K562 (cell line): Measurements from ENCODE around the gene ZNF30. TPM values are rescaled to one million over a fixed set of nuclear protein-coding genes. Genes with fewer than 3 reads are reported as not detected.

Experiments
- ATAC-seq: fragments of 200-7000 bp; cut with Tn5 transposase; 3 replicates; pipeline ENCODE4 v1.9.1; 2020; ENCODE audit warnings: moderate library complexity
- BruUV-seq: library from RNA; stranded (reverse); fragments of 400-500 nt; replicated peaks from 2 replicates; lab custom pipeline; 2021; lab: Mats Ljungman, UMichigan
- CTCF ChIA-PET: fragments of 300-600 bp; formaldehyde crosslinking; extraction: SDS; loops from one replicate; lab custom pipeline; 2021; ENCODE audit warnings: low intra/inter-chr PET ratio; lab: Yijun Ruan, JAX
- POLR2A ChIA-PET: fragments of 300-600, 350-650 bp; sonication (Branson Sonifier 250); formaldehyde crosslinking; extraction: SDS; loops from one replicate; lab custom pipeline; 2021; ENCODE audit warnings: antibody characterized with exemption, inconsistent platforms; lab: Yijun Ruan, JAX
- DNase-seq, 4 experiments: peaks; one replicate each; pipeline versions ENCODE4 v3.0.0 to v3.0.0-alpha.2; 2011 to 2018; ENCODE audit warnings: low spot score in 3 of 4, mixed read lengths in 3 of 4; ENCODE audit errors: extremely low read depth in 1 of 4
- FAIRE-seq: peaks from 2 replicates; lab custom pipeline; 2011; peaks lifted over from hg19 to GRCh38; lab: Jason Lieb, UNC
- H2AFZ ChIP-seq: 2 replicates; pipeline ENCODE4 v1.6.0; 2011; ENCODE audit warnings: low read depth, low read length, control low read depth, inconsistent platforms
- H3K27ac ChIP-seq: fragments of 200-600 bp; 3 replicates; pipeline ENCODE4 v1.8.0; 2011; ENCODE audit warnings: low read depth, mild to moderate bottlenecking, control low read depth, inconsistent platforms, low read length, moderate library complexity, mixed read lengths; ENCODE audit errors: extremely low read depth
- H3K27me3 ChIP-seq, 2 experiments: fragments of 300-600 bp in 1 of 2; 2 replicates in 1 of 2; 3 replicates in 1 of 2; pipeline versions ENCODE4 v1.6.0 to v1.8.0; 2011; ENCODE audit warnings: inconsistent platforms in 2 of 2, low read length in 2 of 2, mild to moderate bottlenecking in 1 of 2, mixed read lengths in 1 of 2, moderate library complexity in 1 of 2; ENCODE audit not compliant: control insufficient read depth in 2 of 2, insufficient read depth in 2 of 2
- H3K36me3 ChIP-seq: fragments of 300-600 bp; 3 replicates; pipeline ENCODE4 v1.8.0; 2011; ENCODE audit warnings: mild to moderate bottlenecking, low read length, inconsistent platforms; ENCODE audit not compliant: control insufficient read depth, insufficient read depth
- H3K4me1 ChIP-seq, 2 experiments: fragments of 200-600 bp in 1 of 2; replicated peaks in 1 of 2; 2 replicates in 1 of 2; 3 replicates in 1 of 2; pipeline versions ENCODE4 v1.5.1 to v1.8.0; 2011; ENCODE audit warnings: inconsistent platforms in 2 of 2, low read length in 2 of 2, mild to moderate bottlenecking in 1 of 2, mixed read lengths in 1 of 2, moderate library complexity in 1 of 2; ENCODE audit not compliant: control insufficient read depth in 2 of 2, insufficient read depth in 2 of 2
- H3K4me2 ChIP-seq: 2 replicates; pipeline ENCODE4 v1.6.1; 2011; ENCODE audit warnings: low read length, control low read depth, inconsistent platforms, mixed read lengths; ENCODE audit not compliant: insufficient read depth
- H3K4me3 ChIP-seq: fragments of 200-600 bp; sonication (generic), shearing (Covaris generic); 2 replicates; pipeline ENCODE4 v1.5.1; 2016; ENCODE audit warnings: control low read depth, inconsistent platforms
- H3K79me2 ChIP-seq: fragments of 200-600 bp; 3 replicates; pipeline ENCODE4 v1.8.0; 2011; ENCODE audit warnings: low read length, inconsistent platforms; ENCODE audit not compliant: control insufficient read depth, insufficient read depth
- H3K9ac ChIP-seq, 2 experiments: 2 replicates each; pipeline versions ENCODE4 v1.6.0 to v1.6.1; 2011; ENCODE audit warnings: low read depth in 2 of 2, low read length in 2 of 2, control low read depth in 1 of 2, inconsistent platforms in 1 of 2, mild to moderate bottlenecking in 1 of 2, mixed read lengths in 1 of 2; ENCODE audit not compliant: insufficient read depth in 1 of 2
- H3K9me1 ChIP-seq: one replicate; pipeline ENCODE4 v1.6.0; 2011; ENCODE audit warnings: inconsistent platforms, mild to moderate bottlenecking, low read length, moderate library complexity; ENCODE audit not compliant: control insufficient read depth, insufficient read depth
- H3K9me3 ChIP-seq: replicated peaks from 2 replicates; pipeline ENCODE4 v1.5.1; 2011; ENCODE audit warnings: low read depth, low read length, inconsistent platforms; ENCODE audit not compliant: control insufficient read depth, insufficient read depth
- H4K20me1 ChIP-seq: replicated peaks from 2 replicates; pipeline ENCODE4 v1.6.1; 2011; ENCODE audit warnings: low read length, inconsistent platforms, mixed read lengths; ENCODE audit not compliant: control insufficient read depth, insufficient read depth
- CREB3 ChIP-seq: fragments of 450-650 bp; conservative IDR thresholded peaks from 2 replicates; pipeline ENCODE4 v1.6.1; 2016; ENCODE audit warnings: missing genetic modification characterization, low read depth, mild to moderate bottlenecking, missing compliant biosample characterization, moderate library complexity
- E2F5 ChIP-seq: sonication (generic); formaldehyde crosslinking; IDR thresholded peaks from 2 replicates; pipeline ENCODE4 v1.8.0; 2022; ENCODE audit warnings: mild to moderate bottlenecking, missing genetic modification reagents
- HMG20B ChIP-seq: fragments of 250-450 bp; sonication (Bioruptor Pico); IDR thresholded peaks from 2 replicates; pipeline ENCODE4 v1.5.0; 2021; ENCODE audit warnings: mild to moderate bottlenecking
- NFIC ChIP-seq: fragments of 450-650 bp; IDR thresholded peaks from 2 replicates; pipeline ENCODE4 v1.6.1; 2017; ENCODE audit warnings: mild to moderate bottlenecking, inconsistent platforms
- NONO ChIP-seq, 2 experiments: fragments of 200-400 bp in 1 of 2; fragments of 450-650 bp in 1 of 2; formaldehyde crosslinking in 1 of 2; IDR thresholded peaks; 2 replicates each; pipeline ENCODE4 v1.6.1; 2017; ENCODE audit warnings: low read depth in 2 of 2, mild to moderate bottlenecking in 2 of 2, moderate library complexity in 2 of 2, low read length in 1 of 2
- NR2C1 ChIP-seq, 2 experiments: fragments of 450-650 bp; IDR thresholded peaks; 2 replicates each; pipeline ENCODE4 v1.6.1; 2017; ENCODE audit warnings: mild to moderate bottlenecking in 2 of 2, antibody characterized with exemption in 1 of 2, inconsistent platforms in 1 of 2, missing compliant biosample characterization in 1 of 2, missing genetic modification characterization in 1 of 2
- PHF8 ChIP-seq: fragments of 200-600 bp; sonication (generic); IDR thresholded peaks from 2 replicates; pipeline ENCODE4 v1.6.1; 2012; ENCODE audit warnings: mixed run types, mild to moderate bottlenecking, inconsistent platforms, low read length, moderate library complexity, borderline replicate concordance
- POLR2AphosphoS5 ChIP-seq: IDR thresholded peaks from 2 replicates; pipeline ENCODE4 v1.6.1; 2011; ENCODE audit warnings: mild to moderate bottlenecking, low read depth, low read length, moderate library complexity; ENCODE audit not compliant: control insufficient read depth, insufficient read depth
- WGBS: fragments of 100-300 bp; shearing (Covaris generic); methylation state at CpG from one replicate; pipeline ENCODE4 v1.1.6; 2016; ENCODE audit warnings: low coverage, mixed read lengths; ENCODE audit not compliant: insufficient coverage; ENCODE audit errors: missing lambda C conversion rate; 5-methylcytosine and 5-hydroxymethylcytosine counted together
- in situ Hi-C: fragments of 300-500 bp; cut with MboI; formaldehyde crosslinking; loops from 4 replicates; pipeline ENCODE4 v1.15.0; 2018; ENCODE audit warnings: inconsistent platforms, mixed read lengths
- intact Hi-C: fragments of 100-400 bp; cut with micrococcal nuclease; formaldehyde crosslinking; loops from 2 replicates; pipeline ENCODE4 v1.14.2; 2022
- polyA plus RNA-seq, 8 experiments: library from polyadenylated mRNA; depleted of rRNA in 4 of 8; stranded (reverse) in 5 of 8; unstranded in 3 of 8; fragments of >200 nt; fragmentation: Nextera tagmentation in 2 of 8; fragmentation: Illumina TruSeq in 1 of 8; extraction: Ambion mirVana in 2 of 8; extraction: Trizol in 1 of 8; gene quantifications; 2 replicates each; pipeline versions ENCODE4 v1.2.1 to v1.2.3, GENCODE V29; 2011 to 2014; ENCODE audit warnings: inconsistent platforms in 1 of 8, missing spikeins in 1 of 8
- total RNA-seq, 7 experiments: library from RNA; depleted of rRNA in 6 of 7; stranded (reverse); fragments of >200 nt in 6 of 7; fragmentation: Illumina TruSeq in 2 of 7; extraction: Trizol in 2 of 7; gene quantifications; 2 replicates each; pipeline versions ENCODE4 v1.2.1 to v1.2.3, GENCODE V29; 2011 to 2021; ENCODE audit warnings: low replicate concordance in 1 of 7
- TF ChIP-seq, protein P1 (sequence below), 2 experiments: fragments of 450-650 bp; IDR thresholded peaks; 2 replicates each; pipeline ENCODE4 v1.6.1; 2016

ZNF30 gene
- total and polyA plus RNA-seq, 9 of the 15 experiments (the other 6 are each of a cell fraction or from before 2014, with no cell fraction given): 7.3 to 13.4 (median 10.6) TPM

DNA sequence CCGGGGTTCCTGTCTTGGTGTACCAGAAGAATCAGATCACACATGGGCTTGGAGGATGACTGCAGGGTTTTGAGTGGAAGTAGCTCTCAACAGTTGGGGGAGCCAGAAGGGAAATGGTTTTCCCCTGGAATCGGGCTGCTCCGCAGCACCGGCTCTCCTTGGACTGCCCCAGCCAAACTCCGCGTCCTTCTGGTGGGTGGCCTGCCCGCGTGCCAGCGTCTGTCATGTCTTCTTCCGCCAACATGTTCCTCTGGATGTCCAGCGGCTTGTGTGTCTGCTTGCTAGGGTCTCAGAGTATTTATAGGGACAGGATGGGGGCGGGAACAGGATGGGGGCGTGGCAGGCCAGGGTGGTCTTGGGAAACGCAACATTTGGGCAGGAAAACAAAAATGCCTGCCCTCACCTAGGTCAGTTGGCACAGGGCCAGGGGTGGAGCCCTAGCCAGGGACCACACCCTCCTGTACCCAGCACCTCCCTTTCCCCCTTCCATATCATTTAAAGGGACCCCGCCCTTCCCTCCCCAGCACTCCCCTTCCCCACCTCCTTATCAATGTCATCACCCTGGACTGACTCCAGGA lies 1.3 kb upstream of the ZNF30 start:
- Histone ChIP-seq H3K9me1 (no peaks in the 10 kb centered on the region), H3K79me2 (peaks cover 12% of the 10 kb centered on the region), H3K9me3 (no peaks in the 10 kb centered on the region; the same call in 1 of the 2 replicates), H3K9ac (no peak overlapping the region), H3K27ac (no peak overlapping the region), H4K20me1 (no peaks in the 10 kb centered on the region), H3K27me3 (no peaks in the 10 kb centered on the region), H3K36me3 (peaks cover 10% of the 10 kb centered on the region; the same call in 2 of the 3 replicates), H3K4me2 (no peak overlapping the region), H3K4me3 (no peak overlapping the region), H3K4me1 (peaks cover 9 to 23% of the 10 kb centered on the region in 2 experiments), H2AFZ (no peak overlapping the region)
- no TSS peak for BruUV-seq
- peak in 1 of 4 experiments; percentile 32 for DNase-seq
- CTCF ChIA-PET: no interaction called here
- in situ Hi-C loops (no loop called here), intact Hi-C loops (no loop called here)
- no peak for TF ChIP-seq NR2C1 (IDR thresholded peaks at IDR 0.05)
- TF ChIP-seq NR2C1 (tag; IDR thresholded peaks at IDR 0.05): no peak
- peak; percentile 95 for TF ChIP-seq NFIC
- no peak for FAIRE-seq
- ATAC-seq: no peak
- POLR2A ChIA-PET: interaction anchor here (0.6 kb wide), 1 partner anchor 67 kb away, joined by 3 read pairs; no protein-coding TSS in a partner anchor
- 94% methylated on average over 14 of the region's 15 CpGs for WGBS

DNA sequence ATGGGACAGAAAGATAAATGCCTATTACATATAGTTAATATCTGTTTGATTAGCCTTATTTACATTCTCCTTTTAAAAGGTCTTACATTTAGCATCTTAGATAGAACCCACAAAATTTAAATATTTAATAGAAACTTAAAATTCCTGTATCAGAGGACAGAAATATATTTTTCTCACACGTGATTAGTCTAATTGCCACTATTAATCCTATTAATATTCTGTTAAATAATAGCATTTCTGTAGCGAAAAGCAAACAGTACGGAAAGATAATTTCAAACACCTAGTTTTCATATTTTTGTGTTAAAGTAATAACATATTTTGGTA lies 380 bp upstream of the ZNF30 start:
- TSS peak; percentile 73 for BruUV-seq
- intact Hi-C loops (loop anchor here (1.0 kb wide), 1 partner anchor 36 kb away; no protein-coding TSS in a partner anchor), in situ Hi-C loops (no loop called here)
- Histone ChIP-seq H4K20me1 (no peaks in the 10 kb centered on the region), H3K27ac (no peak overlapping the region), H3K9ac (peak overlapping the region in 1 of 2 experiments; percentile 53; a peak in 2 of 4 replicates), H3K4me3 (no peak overlapping the region), H3K79me2 (peaks cover 12% of the 10 kb centered on the region), H3K4me1 (peaks cover 5 to 23% of the 10 kb centered on the region in 2 experiments; a peak in 4 of 5 replicates), H3K4me2 (0 out of 2 replicates have a peak overlapping the region, but pooled peaks have one; percentile 75), H3K27me3 (no peaks in the 10 kb centered on the region), H3K9me1 (no peaks in the 10 kb centered on the region), H2AFZ (peak overlapping the region; percentile 92), H3K36me3 (peaks cover 15% of the 10 kb centered on the region; the same call in 2 of the 3 replicates), H3K9me3 (no peaks in the 10 kb centered on the region; the same call in 1 of the 2 replicates)
- WGBS: 49% methylated on average over 3 of the region's 3 CpGs
- ChIA-PET CTCF (no interaction called here), POLR2A (interaction anchor here (0.6 to 1.2 kb wide), 3 partner anchors 69 to 1846 kb away, joined by 3 read pairs; partner anchors contain the start of gene ZNF850)
- DNase-seq (no peak), ATAC-seq (no peak), FAIRE-seq (no peak)
- TF ChIP-seq PHF8 (no peak), POLR2AphosphoS5 (no peak), HMG20B (CRISPR knock-in tag) (no peak), CREB3 (tag) (no peak), E2F5 (CRISPR knock-in tag) (no peak), NONO (IDR thresholded peaks at IDR 0.05; ENCODE audit: low read depth in 2 of 2, low read length in 1 of 2) (no peak)
- TF ChIP-seq, protein P1, sequence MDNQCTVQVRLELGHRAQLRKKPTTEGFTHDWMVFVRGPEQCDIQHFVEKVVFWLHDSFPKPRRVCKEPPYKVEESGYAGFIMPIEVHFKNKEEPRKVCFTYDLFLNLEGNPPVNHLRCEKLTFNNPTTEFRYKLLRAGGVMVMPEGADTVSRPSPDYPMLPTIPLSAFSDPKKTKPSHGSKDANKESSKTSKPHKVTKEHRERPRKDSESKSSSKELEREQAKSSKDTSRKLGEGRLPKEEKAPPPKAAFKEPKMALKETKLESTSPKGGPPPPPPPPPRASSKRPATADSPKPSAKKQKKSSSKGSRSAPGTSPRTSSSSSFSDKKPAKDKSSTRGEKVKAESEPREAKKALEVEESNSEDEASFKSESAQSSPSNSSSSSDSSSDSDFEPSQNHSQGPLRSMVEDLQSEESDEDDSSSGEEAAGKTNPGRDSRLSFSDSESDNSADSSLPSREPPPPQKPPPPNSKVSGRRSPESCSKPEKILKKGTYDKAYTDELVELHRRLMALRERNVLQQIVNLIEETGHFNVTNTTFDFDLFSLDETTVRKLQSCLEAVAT (IDR thresholded peaks at IDR 0.05): peak in 1 of 2 experiments; percentile 72; a peak in 2 of 4 replicates
